Measurements from ENCODE around the gene SHROOM1. TPM values are rescaled to one million over a fixed set of nuclear protein-coding genes. Genes with fewer than 3 reads are reported as not detected.

SHROOM1 gene
- total and polyA plus RNA-seq, 2 of the 8 experiments (the other 6 are each of a cell fraction or from before 2014, with no cell fraction given): 3.9 to 5.2 TPM

DNA sequence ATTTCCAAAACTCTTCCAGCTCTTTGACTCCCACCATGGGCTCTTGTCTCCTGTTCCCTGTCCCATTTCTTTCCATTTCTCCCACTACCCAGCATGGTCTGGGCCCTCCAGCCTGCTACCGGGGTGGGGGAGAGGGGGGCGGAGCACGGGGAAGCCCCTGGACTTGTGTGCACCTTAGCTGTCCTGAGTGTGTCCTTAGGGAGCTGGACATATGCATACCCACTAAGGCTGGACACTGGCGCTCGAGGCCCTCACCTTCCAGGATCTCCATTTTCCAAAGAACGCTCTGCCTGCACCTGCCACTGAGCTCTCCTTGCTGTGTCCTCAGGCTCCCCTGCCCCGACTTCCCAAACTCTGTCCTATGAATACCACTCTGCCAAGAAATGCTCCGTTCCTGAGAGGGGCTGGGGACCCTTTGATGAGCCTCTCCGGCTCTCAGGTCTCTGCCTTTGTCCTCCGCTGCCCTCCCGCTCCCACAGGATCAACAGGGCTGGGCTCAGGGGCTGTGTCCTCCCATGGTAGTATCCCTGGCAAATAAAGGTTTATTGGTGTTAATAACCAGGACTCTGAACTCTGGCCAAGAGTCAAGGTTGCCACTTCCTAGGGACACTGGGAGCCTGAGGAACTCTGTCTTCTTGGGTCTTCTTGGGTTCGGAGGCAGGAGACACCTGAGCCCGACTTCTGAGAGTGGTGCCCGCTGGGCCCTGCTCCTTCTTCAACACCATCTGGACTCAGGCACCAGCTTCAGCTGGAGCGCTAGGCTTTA is 831 bp upstream of the SHROOM1 start:
- Histone ChIP-seq H2AK5ac (ENCODE audit: low read depth, low read length) (no peak overlapping the region), H3K56ac (replicated peaks; ENCODE audit: insufficient read length, low read depth, low read length) (no peak overlapping the region), H3K18ac (ENCODE audit: extremely low read depth, low read length) (no peak overlapping the region), H3K4me2 (ENCODE audit: insufficient read depth in 1 of 2, low read depth in 2 of 2, low read length in 2 of 2) (peak overlapping the region; percentile 12 to 81; a peak in 3 of 4 replicates), H3K27ac (ENCODE audit: low read depth, low read length) (no peak overlapping the region), H2BK120ac (replicated peaks; ENCODE audit: low read depth, low read length) (no peak overlapping the region), H2BK5ac (ENCODE audit: low read depth, low read length) (no peak overlapping the region), H3K23ac (ENCODE audit: insufficient read length) (no peak overlapping the region), H3K9me3 (ENCODE audit: insufficient read depth in 2 of 2, low read depth in 1 of 2, low read length in 1 of 2) (no peaks in the 10 kb centered on the region), H4K91ac (replicated peaks; ENCODE audit: insufficient read length, low read length) (no peak overlapping the region), H3K79me2 (ENCODE audit: control insufficient read depth in 1 of 2, insufficient read depth in 2 of 2, low read length in 2 of 2) (no peaks in the 10 kb centered on the region), H4K8ac (ENCODE audit: extremely low read depth, insufficient read depth, low read length) (no peak overlapping the region), H3K79me1 (ENCODE audit: low read depth, low read length) (no peaks in the 10 kb centered on the region), H2BK20ac (ENCODE audit: low read length) (no peak overlapping the region), H3K4me1 (replicated peaks in 1 of 4; ENCODE audit: control insufficient read depth in 3 of 4, insufficient read depth in 4 of 4, low read length in 3 of 4) (peaks cover 0 to 7% (median 5%) of the 10 kb centered on the region in 4 experiments; a peak in 6 of 7 replicates), H3K27me3 (replicated peaks in 1 of 4; ENCODE audit: control insufficient read depth in 3 of 4, extremely low read depth in 1 of 4, insufficient read depth in 3 of 4, low read length in 3 of 4) (peaks cover 25 to 53% (median 47%) of the 10 kb centered on the region in 4 experiments), H2BK15ac (ENCODE audit: low read length) (no peak overlapping the region), H3K36me3 (ENCODE audit: control insufficient read depth in 2 of 4, insufficient read depth in 4 of 4, low read length in 3 of 4) (no peaks in the 10 kb centered on the region), H3K4me3 (ENCODE audit: extremely low read depth in 1 of 4, insufficient read depth in 2 of 4, low read depth in 3 of 4, low read length in 4 of 4) (peak overlapping the region; percentile 35 to 70 (median 40); a peak in 5 of 8 replicates), H3K23me2 (ENCODE audit: low read depth, low read length) (peaks cover 4% of the 10 kb centered on the region; the same call in 1 of the 2 replicates), H4K20me1 (replicated peaks in 1 of 2; ENCODE audit: control insufficient read depth in 1 of 2, insufficient read depth in 2 of 2, low read length in 2 of 2) (no peaks in the 10 kb centered on the region), H2AFZ (ENCODE audit: low read length) (no peak overlapping the region), H3K9ac (replicated peaks in 1 of 4; ENCODE audit: extremely low read depth in 1 of 4, low read depth in 3 of 4, low read length in 3 of 4) (no peak overlapping the region), H2BK12ac (ENCODE audit: low read depth, low read length) (no peak overlapping the region), H3K14ac (ENCODE audit: insufficient read length) (no peak overlapping the region), H4K5ac (ENCODE audit: insufficient read length, low read depth, low read length) (no peak overlapping the region), H3K4ac (replicated peaks; ENCODE audit: insufficient read length, low read depth, low read length) (no peak overlapping the region)
- no peak for DNase-seq (ENCODE audit: low read depth in 1 of 2, low spot score in 2 of 2)
- WGBS, 2 experiments (ENCODE audit: extremely low coverage in 1 of 2, insufficient coverage in 1 of 2, insufficient read length in 1 of 2, insufficient replicate concordance in 2 of 2, low coverage in 1 of 2, low lambda C conversion rate in 2 of 2, missing lambda C conversion rate in 1 of 2): 66% methylated on average over 15 of the region's 15 CpGs; no CpG with 5 or more reads in 1 of the 2 experiments
- ChIA-PET CTCF (ENCODE audit: partially characterized antibody) (interaction anchor here (0.6 to 25.6 kb wide), 10 partner anchors 8 to 198 kb away, joined by 3 to 465 read pairs (median 3); partner anchors contain the start of genes CCNI2, GDF9, LEAP2 and UQCRQ), POLR2A (ENCODE audit: partially characterized antibody) (interaction anchor here (0.7 to 2.4 kb wide), 7 partner anchors 18 to 52 kb away, joined by 3 to 7 read pairs (median 4); partner anchors contain the start of genes GDF9, SOWAHA and UQCRQ)
- no peak for FAIRE-seq
- TF ChIP-seq TBP (IDR thresholded peaks at IDR 0.05; ENCODE audit: low read depth, low read length) (no peak), TEAD4 (IDR thresholded peaks at IDR 0.05; ENCODE audit: low read depth, low read length) (no peak), NANOG (IDR thresholded peaks at IDR 0.05; ENCODE audit: insufficient read depth, low read depth, low read length, poor library complexity, severe bottlenecking) (no peak), FOSL1 (IDR thresholded peaks at IDR 0.05; ENCODE audit: insufficient read depth, low read depth, low read length) (no peak), EGR1 (IDR thresholded peaks at IDR 0.05; ENCODE audit: borderline replicate concordance, low read depth, low read length) (no peak), SP1 (IDR thresholded peaks at IDR 0.05; ENCODE audit: low read depth, low read length) (no peak), RFX5 (IDR thresholded peaks at IDR 0.05; ENCODE audit: borderline replicate concordance, low read depth, low read length) (no peak), HDAC2 (IDR thresholded peaks at IDR 0.05; ENCODE audit: borderline replicate concordance in 1 of 2, low read depth in 2 of 2, low read length in 2 of 2) (no peak), JUND (IDR thresholded peaks at IDR 0.05; ENCODE audit: low read length) (no peak), RAD21 (IDR thresholded peaks at IDR 0.05 in 1 of 2, conservative IDR thresholded peaks at IDR 0.05 in 1 of 2; ENCODE audit: low read depth in 2 of 2, low read length in 2 of 2) (no peak), NRF1 (IDR thresholded peaks at IDR 0.05; ENCODE audit: low read depth, low read length) (no peak)

All from H1 (cell line).